Measurements from ENCODE around the gene ID3. TPM values are rescaled to one million over a fixed set of nuclear protein-coding genes. Genes with fewer than 3 reads are reported as not detected.
A peak's percentile ranks its signal among the peaks of the same experiment; 100 is the strongest.

The ID3 gene
- total RNA-seq, 1 donor from 2014 or later = 120 TPM

DNA sequence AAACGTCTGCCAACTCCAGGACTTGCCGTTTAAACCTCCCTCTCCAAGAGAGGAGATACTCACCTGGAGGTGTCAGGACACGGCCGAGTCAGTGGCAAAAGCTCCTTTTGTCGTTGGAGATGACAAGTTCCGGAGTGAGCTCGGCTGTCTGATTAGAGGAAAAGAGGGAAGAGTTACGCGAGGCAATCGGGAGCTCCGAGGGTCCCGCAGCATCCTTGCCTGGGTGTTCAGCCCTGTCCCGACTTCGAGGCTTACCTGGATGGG lies 497 bp downstream of the ID3 start:
- Histone ChIP-seq H3K27ac (ENCODE audit: low read depth, low read length) (peak overlapping the region; percentile 96), H3K4me1 (ENCODE audit: control insufficient read depth in 3 of 3, insufficient read depth in 3 of 3, low read length in 3 of 3) (peaks cover 65 to 79% (median 74%) of the 10 kb centered on the region in 3 donors)

DNA sequence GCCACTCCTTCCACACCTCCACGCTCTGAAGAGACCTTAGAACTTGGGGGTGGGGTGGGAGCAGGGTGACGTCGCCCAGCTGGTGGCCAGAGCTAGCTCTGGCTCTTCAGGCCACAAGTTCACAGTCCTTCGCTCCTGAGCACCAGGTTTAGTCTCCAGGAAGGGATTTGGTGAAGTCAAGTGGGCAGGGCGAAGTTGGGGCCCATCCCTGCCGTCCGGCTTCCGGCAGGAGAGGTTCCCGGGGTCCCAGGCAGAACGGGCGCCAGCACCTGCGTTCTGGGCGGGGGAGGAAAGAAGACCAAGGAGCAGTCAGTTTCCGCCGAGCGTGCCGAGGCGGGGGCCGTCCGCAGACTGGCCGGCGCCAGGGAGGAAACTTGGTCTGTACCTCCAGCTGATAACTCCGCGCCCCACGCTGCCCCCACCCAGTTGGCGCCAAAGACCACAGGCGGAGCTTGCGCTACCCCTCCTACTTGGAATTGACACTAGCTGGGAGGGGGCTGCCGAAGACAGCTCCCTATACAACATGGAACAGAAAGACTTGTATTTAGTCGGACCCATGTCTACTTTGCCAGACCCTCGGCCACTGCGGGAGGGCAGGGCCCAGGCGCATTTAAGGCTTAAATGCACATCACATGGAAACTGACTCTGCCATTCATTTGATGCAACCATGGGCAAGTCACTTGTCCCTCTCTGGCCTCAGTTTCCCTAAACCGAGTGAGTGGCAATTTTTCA lies 995 bp downstream of the ID3 start:
- H3K4me3 ChIP-seq (ENCODE audit: low read length in 3 of 3) = peak overlapping the region; percentile 87 to 98 (median 96)
- peak overlapping the region; percentile 96 for H3K27ac ChIP-seq (ENCODE audit: low read depth, low read length)
- no peaks in the 10 kb centered on the region for H3K27me3 ChIP-seq (ENCODE audit: control insufficient read depth in 3 of 3, insufficient read depth in 3 of 3, low read length in 3 of 3)
- H3K9me3 ChIP-seq (ENCODE audit: control insufficient read depth in 3 of 3, low read length in 3 of 3) = no peaks in the 10 kb centered on the region
- H3K4me1 ChIP-seq (ENCODE audit: control insufficient read depth in 3 of 3, insufficient read depth in 3 of 3, low read length in 3 of 3) = peaks cover 69 to 81% (median 77%) of the 10 kb centered on the region in 3 donors
- peak overlapping the region; percentile 92 to 96 (median 95) for H3K9ac ChIP-seq (ENCODE audit: low read depth in 1 of 3, low read length in 3 of 3)
- H3K36me3 ChIP-seq (ENCODE audit: control insufficient read depth in 3 of 3, insufficient read depth in 3 of 3, low read length in 3 of 3) = peaks cover 0 to 22% (median 5%) of the 10 kb centered on the region in 3 donors

More for the DNA sequence above, 497 bp downstream of the ID3 start:
- Histone ChIP-seq H3K9me3 (ENCODE audit: control insufficient read depth in 3 of 3, low read length in 3 of 3) (no peaks in the 10 kb centered on the region), H3K4me3 (ENCODE audit: low read length in 3 of 3) (peak overlapping the region; percentile 87 to 98 (median 96)), H3K27me3 (ENCODE audit: control insufficient read depth in 3 of 3, insufficient read depth in 3 of 3, low read length in 3 of 3) (no peaks in the 10 kb centered on the region), H3K9ac (ENCODE audit: low read depth in 1 of 3, low read length in 3 of 3) (peak overlapping the region; percentile 92 to 96 (median 95)), H3K36me3 (ENCODE audit: control insufficient read depth in 3 of 3, insufficient read depth in 3 of 3, low read length in 3 of 3) (peaks cover 0 to 22% (median 5%) of the 10 kb centered on the region in 3 donors)

GRCh38 chr1:23557471-23558124 lies 1.7 kb downstream of the ID3 start:
- Histone ChIP-seq H3K9ac (ENCODE audit: low read depth in 1 of 3, low read length in 3 of 3) (peak overlapping the region; percentile 92 to 96 (median 95)), H3K4me1 (ENCODE audit: control insufficient read depth in 3 of 3, insufficient read depth in 3 of 3, low read length in 3 of 3) (peaks cover 68 to 78% (median 75%) of the 10 kb centered on the region in 3 donors), H3K27me3 (ENCODE audit: control insufficient read depth in 3 of 3, insufficient read depth in 3 of 3, low read length in 3 of 3) (no peaks in the 10 kb centered on the region), H3K9me3 (ENCODE audit: control insufficient read depth in 3 of 3, low read length in 3 of 3) (no peaks in the 10 kb centered on the region), H3K36me3 (ENCODE audit: control insufficient read depth in 3 of 3, insufficient read depth in 3 of 3, low read length in 3 of 3) (peaks cover 0 to 22% (median 5%) of the 10 kb centered on the region in 3 donors), H3K4me3 (ENCODE audit: low read length in 3 of 3) (peak overlapping the region; percentile 87 to 98 (median 96)), H3K27ac (ENCODE audit: low read depth, low read length) (peak overlapping the region; percentile 96)

GRCh38 chr1:23556635-23557470 lies 2.4 kb downstream of the ID3 start:
- H3K9me3 ChIP-seq (ENCODE audit: control insufficient read depth in 3 of 3, low read length in 3 of 3) = no peaks in the 10 kb centered on the region
- H3K4me3 ChIP-seq (ENCODE audit: low read length in 3 of 3) = peak overlapping the region; percentile 87 to 98 (median 96)
- no peaks in the 10 kb centered on the region for H3K27me3 ChIP-seq (ENCODE audit: control insufficient read depth in 3 of 3, insufficient read depth in 3 of 3, low read length in 3 of 3)
- peaks cover 0 to 22% (median 5%) of the 10 kb centered on the region in 3 donors for H3K36me3 ChIP-seq (ENCODE audit: control insufficient read depth in 3 of 3, insufficient read depth in 3 of 3, low read length in 3 of 3)
- H3K9ac ChIP-seq (ENCODE audit: low read depth in 1 of 3, low read length in 3 of 3) = peak overlapping the region; percentile 92 to 96 (median 95)
- H3K27ac ChIP-seq (ENCODE audit: low read depth, low read length) = peak overlapping the region; percentile 96
- H3K4me1 ChIP-seq (ENCODE audit: control insufficient read depth in 3 of 3, insufficient read depth in 3 of 3, low read length in 3 of 3) = peaks cover 65 to 74% (median 73%) of the 10 kb centered on the region in 3 donors

DNA sequence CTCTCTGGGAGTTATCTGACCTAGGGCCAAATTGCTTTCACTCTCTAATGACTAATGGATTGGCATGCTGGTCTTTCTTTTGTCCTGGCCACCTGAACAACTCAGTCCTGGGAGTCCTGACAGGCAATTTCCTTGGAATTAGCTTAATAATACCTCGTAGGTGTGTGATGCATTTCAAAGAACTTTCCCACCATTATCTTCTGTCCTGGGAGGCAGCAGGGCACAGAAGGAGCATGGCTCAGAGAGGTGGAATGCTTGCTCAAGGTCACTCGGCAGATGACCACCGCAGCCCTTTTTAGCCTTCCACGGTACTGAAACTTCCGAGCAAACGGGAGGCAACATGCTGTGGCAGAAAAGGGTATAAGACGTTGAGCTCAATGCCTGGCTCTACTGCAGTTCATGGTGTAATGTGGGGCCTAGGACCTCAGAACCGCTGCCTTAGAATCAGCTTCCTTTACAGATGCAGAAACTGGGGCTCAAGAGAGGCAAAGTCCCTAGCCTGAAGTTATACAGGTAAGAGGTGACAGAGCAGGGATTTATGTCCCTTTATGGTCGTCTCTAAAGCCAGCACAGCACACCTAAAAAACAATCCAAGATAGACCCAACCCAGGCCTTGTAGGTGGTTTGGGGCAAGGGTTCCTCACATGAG lies 3.2 kb downstream of the ID3 start:
- Histone ChIP-seq H3K27me3 (ENCODE audit: control insufficient read depth in 3 of 3, insufficient read depth in 3 of 3, low read length in 3 of 3) (no peaks in the 10 kb centered on the region), H3K9ac (ENCODE audit: low read depth in 1 of 3, low read length in 3 of 3) (peak overlapping the region; percentile 5 to 95 (median 83)), H3K27ac (ENCODE audit: low read depth, low read length) (peak overlapping the region; percentile 96), H3K36me3 (ENCODE audit: control insufficient read depth in 3 of 3, insufficient read depth in 3 of 3, low read length in 3 of 3) (peaks cover 0 to 22% (median 5%) of the 10 kb centered on the region in 3 donors), H3K4me3 (ENCODE audit: low read length in 3 of 3) (peak overlapping the region; percentile 87 to 98 (median 96)), H3K9me3 (ENCODE audit: control insufficient read depth in 3 of 3, low read length in 3 of 3) (no peaks in the 10 kb centered on the region), H3K4me1 (ENCODE audit: control insufficient read depth in 3 of 3, insufficient read depth in 3 of 3, low read length in 3 of 3) (peaks cover 57 to 68% (median 66%) of the 10 kb centered on the region in 3 donors)

GRCh38 chr1:23555270-23555985 lies 3.9 kb downstream of the ID3 start:
- Histone ChIP-seq H3K9ac (ENCODE audit: low read depth in 1 of 3, low read length in 3 of 3) (peak overlapping the region; percentile 78 to 95 (median 83)), H3K9me3 (ENCODE audit: control insufficient read depth in 3 of 3, low read length in 3 of 3) (no peaks in the 10 kb centered on the region), H3K27ac (ENCODE audit: low read depth, low read length) (peak overlapping the region; percentile 96), H3K4me3 (ENCODE audit: low read length in 3 of 3) (peak overlapping the region; percentile 87 to 98 (median 96)), H3K27me3 (ENCODE audit: control insufficient read depth in 3 of 3, insufficient read depth in 3 of 3, low read length in 3 of 3) (no peaks in the 10 kb centered on the region), H3K4me1 (ENCODE audit: control insufficient read depth in 3 of 3, insufficient read depth in 3 of 3, low read length in 3 of 3) (peaks cover 51 to 61% (median 59%) of the 10 kb centered on the region in 3 donors), H3K36me3 (ENCODE audit: control insufficient read depth in 3 of 3, insufficient read depth in 3 of 3, low read length in 3 of 3) (peaks cover 0 to 22% (median 5%) of the 10 kb centered on the region in 3 donors)

- Histone ChIP-seq H3K27ac (ENCODE audit: low read depth, low read length) (peak overlapping the region; percentile 96), H3K9me3 (ENCODE audit: control insufficient read depth in 3 of 3, low read length in 3 of 3) (no peaks in the 10 kb centered on the region), H3K4me1 (ENCODE audit: control insufficient read depth in 3 of 3, insufficient read depth in 3 of 3, low read length in 3 of 3) (peaks cover 44 to 56% (median 53%) of the 10 kb centered on the region in 3 donors), H3K27me3 (ENCODE audit: control insufficient read depth in 3 of 3, insufficient read depth in 3 of 3, low read length in 3 of 3) (no peaks in the 10 kb centered on the region), H3K36me3 (ENCODE audit: control insufficient read depth in 3 of 3, insufficient read depth in 3 of 3, low read length in 3 of 3) (peaks cover 0 to 22% (median 5%) of the 10 kb centered on the region in 3 donors), H3K9ac (ENCODE audit: low read depth in 1 of 3, low read length in 3 of 3) (peak overlapping the region; percentile 78 to 95 (median 89)), H3K4me3 (ENCODE audit: low read length in 3 of 3) (peak overlapping the region; percentile 70 to 96 (median 87))
These were observed 4.6 kb downstream of the ID3 start for GRCh38 chr1:23554481-23555269.

DNA sequence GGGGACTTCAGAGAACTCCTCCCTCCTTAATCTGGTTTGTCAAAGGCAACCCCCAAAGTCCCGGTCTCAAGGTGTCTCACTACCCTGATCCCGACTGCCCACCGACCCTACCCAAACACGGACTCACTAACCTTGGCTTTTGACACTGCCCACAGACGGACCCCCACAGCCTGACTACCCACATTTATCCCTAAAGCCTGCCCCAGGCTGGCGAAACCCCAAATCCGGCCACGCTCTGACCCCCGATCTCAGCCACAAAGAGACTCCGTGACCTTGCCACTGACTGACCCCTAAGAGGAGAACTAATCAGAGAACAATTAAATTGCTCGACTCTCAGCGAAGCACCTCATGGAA lies 5.2 kb downstream of the ID3 start:
- Histone ChIP-seq H3K27me3 (ENCODE audit: control insufficient read depth in 3 of 3, insufficient read depth in 3 of 3, low read length in 3 of 3) (no peaks in the 10 kb centered on the region), H3K4me1 (ENCODE audit: control insufficient read depth in 3 of 3, insufficient read depth in 3 of 3, low read length in 3 of 3) (peaks cover 44 to 54% (median 53%) of the 10 kb centered on the region in 3 donors), H3K36me3 (ENCODE audit: control insufficient read depth in 3 of 3, insufficient read depth in 3 of 3, low read length in 3 of 3) (peaks cover 0 to 20% (median 5%) of the 10 kb centered on the region in 3 donors), H3K9me3 (ENCODE audit: control insufficient read depth in 3 of 3, low read length in 3 of 3) (no peaks in the 10 kb centered on the region), H3K4me3 (ENCODE audit: low read length in 3 of 3) (peak overlapping the region; percentile 56 to 70 (median 70)), H3K9ac (ENCODE audit: low read depth in 1 of 3, low read length in 3 of 3) (peak overlapping the region; percentile 72 to 89 (median 88)), H3K27ac (ENCODE audit: low read depth, low read length) (peak overlapping the region; percentile 84)
